GM13976 (cell line): ENCODE results near the gene BRD1.

Experiments used
- DNase-seq: peaks from one replicate; pipeline ENCODE4 v3.0.0; 2012; ENCODE audit warnings: low spot score
- CTCF ChIP-seq: IDR thresholded peaks from 2 replicates; pipeline ENCODE4 v1.5.1; 2012; ENCODE audit warnings: borderline replicate concordance, mild to moderate bottlenecking; ENCODE audit not compliant: insufficient read depth; ENCODE audit errors: extremely low read depth, missing control alignments, control extremely low read depth
- in situ Hi-C: fragments of 300-500 bp; cut with MboI; formaldehyde crosslinking; loops from one replicate; pipeline ENCODE4 v1.12.0; 2022; ENCODE audit warnings: low sequenced_read_pairs, mixed read lengths, inconsistent platforms; ENCODE audit not compliant: unreplicated experiment

Gene BRD1

GRCh38 chr22:49752598-49753091, 75.0 kb downstream of the BRD1 start:
- TF ChIP-seq CTCF: no peak
- in situ Hi-C loops: loop anchor here (25.0 kb wide), 1 partner anchor 285 kb away; no protein-coding TSS in a partner anchor
- DNase-seq: no peak

- DNase-seq: peak; percentile 34
- in situ Hi-C loops: loop anchor here (25.0 kb wide), 1 partner anchor 285 kb away; no protein-coding TSS in a partner anchor
- TF ChIP-seq CTCF: no peak
Observed at GRCh38 chr22:49751966-49752597, 75.6 kb downstream of the BRD1 start.

GRCh38 chr22:49751318-49751965, 76.2 kb downstream of the BRD1 start:
- in situ Hi-C loops: loop anchor here (25.0 kb wide), 1 partner anchor 286 kb away; no protein-coding TSS in a partner anchor
- peak; percentile 24 for DNase-seq
- no peak for TF ChIP-seq CTCF

- in situ Hi-C loops: loop anchor here (25.0 kb wide), 1 partner anchor 287 kb away; no protein-coding TSS in a partner anchor
- no peak for TF ChIP-seq CTCF
- no peak for DNase-seq
Observed at GRCh38 chr22:49749885-49750510, 77.7 kb downstream of the BRD1 start.

GRCh38 chr22:49749227-49749626, 78.4 kb downstream of the BRD1 start:
- DNase-seq: peak; percentile 28
- no peak for TF ChIP-seq CTCF
- in situ Hi-C loops: no loop called here

GRCh38 chr22:49748514-49748913, 79.2 kb downstream of the BRD1 start:
- no peak for TF ChIP-seq CTCF
- in situ Hi-C loops: no loop called here
- DNase-seq: no peak
